ENCODE data around the gene FOXD2.

GRCh38 chr1:47411436-47411835, 26.4 kb upstream of the FOXD2 start:
- TF ChIP-seq EZH2 (IDR thresholded peaks at IDR 0.05; ENCODE audit: low read length, missing control alignments) (no peak), CTCF (conservative IDR thresholded peaks at IDR 0.05 in 1 of 2, IDR thresholded peaks at IDR 0.05 in 1 of 2; ENCODE audit: low read depth in 1 of 2, low read length in 2 of 2) (no peak)
